NB4 (cell line): ENCODE data around the gene ZDHHC4.

Experiments used
- MYC ChIP-seq: IDR thresholded peaks from 2 replicates; pipeline ENCODE4 v1.6.1; 2011; ENCODE audit warnings: low read depth, low read length
- POLR2A ChIP-seq: IDR thresholded peaks from 2 replicates; pipeline ENCODE4 v1.6.1; 2011; ENCODE audit warnings: mild to moderate bottlenecking; ENCODE audit not compliant: insufficient read length; ENCODE audit errors: extremely low read depth
- TF ChIP-seq, protein P1 (sequence below): IDR thresholded peaks from one replicate; pipeline ENCODE4 v1.5.1; 2012; ENCODE audit warnings: low read depth, low read length
- TF ChIP-seq, protein P2 (sequence below): IDR thresholded peaks from 2 replicates; pipeline ENCODE4 v1.6.1; 2011; ENCODE audit warnings: low read depth, low read length

DNA sequence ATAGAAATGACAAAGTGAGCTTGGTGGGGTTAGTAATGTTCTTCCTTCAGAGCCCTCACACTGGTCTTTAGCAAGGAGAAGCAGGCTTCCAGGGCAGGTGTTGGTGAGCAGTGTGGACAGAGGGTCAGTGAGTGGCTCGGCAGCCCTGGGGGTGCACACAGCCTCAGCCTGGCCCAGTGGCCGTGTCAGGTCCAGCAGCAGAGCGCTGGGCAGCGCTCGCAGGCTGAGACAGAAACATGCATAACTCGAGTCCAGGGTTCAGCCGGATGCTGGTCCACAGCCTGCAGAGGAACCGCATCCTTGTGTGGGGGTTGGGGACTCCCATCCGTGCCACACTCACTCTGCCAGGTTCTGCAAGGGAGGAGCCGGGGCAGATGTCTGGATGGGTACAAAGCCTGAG lies 27.2 kb downstream of the ZDHHC4 start:
- TF ChIP-seq, protein P1, sequence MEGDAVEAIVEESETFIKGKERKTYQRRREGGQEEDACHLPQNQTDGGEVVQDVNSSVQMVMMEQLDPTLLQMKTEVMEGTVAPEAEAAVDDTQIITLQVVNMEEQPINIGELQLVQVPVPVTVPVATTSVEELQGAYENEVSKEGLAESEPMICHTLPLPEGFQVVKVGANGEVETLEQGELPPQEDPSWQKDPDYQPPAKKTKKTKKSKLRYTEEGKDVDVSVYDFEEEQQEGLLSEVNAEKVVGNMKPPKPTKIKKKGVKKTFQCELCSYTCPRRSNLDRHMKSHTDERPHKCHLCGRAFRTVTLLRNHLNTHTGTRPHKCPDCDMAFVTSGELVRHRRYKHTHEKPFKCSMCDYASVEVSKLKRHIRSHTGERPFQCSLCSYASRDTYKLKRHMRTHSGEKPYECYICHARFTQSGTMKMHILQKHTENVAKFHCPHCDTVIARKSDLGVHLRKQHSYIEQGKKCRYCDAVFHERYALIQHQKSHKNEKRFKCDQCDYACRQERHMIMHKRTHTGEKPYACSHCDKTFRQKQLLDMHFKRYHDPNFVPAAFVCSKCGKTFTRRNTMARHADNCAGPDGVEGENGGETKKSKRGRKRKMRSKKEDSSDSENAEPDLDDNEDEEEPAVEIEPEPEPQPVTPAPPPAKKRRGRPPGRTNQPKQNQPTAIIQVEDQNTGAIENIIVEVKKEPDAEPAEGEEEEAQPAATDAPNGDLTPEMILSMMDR, result no peak
- TF ChIP-seq, protein P2, sequence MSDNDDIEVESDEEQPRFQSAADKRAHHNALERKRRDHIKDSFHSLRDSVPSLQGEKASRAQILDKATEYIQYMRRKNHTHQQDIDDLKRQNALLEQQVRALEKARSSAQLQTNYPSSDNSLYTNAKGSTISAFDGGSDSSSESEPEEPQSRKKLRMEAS, result no peak
- TF ChIP-seq POLR2A (no peak), MYC (no peak)
